Dermis lymphatic vessel endothelial cell (primary cell): Measurements from ENCODE around the gene KIFBP. TPM values are rescaled to one million over a fixed set of nuclear protein-coding genes. Genes with fewer than 3 reads are reported as not detected.

Source experiments
- total RNA-seq: library from RNA; depleted of rRNA; stranded (reverse); fragments of >200 nt; gene quantifications from 2 replicates; pipeline ENCODE4 v1.2.1, GENCODE V29; 2014

Gene KIFBP, protein sequence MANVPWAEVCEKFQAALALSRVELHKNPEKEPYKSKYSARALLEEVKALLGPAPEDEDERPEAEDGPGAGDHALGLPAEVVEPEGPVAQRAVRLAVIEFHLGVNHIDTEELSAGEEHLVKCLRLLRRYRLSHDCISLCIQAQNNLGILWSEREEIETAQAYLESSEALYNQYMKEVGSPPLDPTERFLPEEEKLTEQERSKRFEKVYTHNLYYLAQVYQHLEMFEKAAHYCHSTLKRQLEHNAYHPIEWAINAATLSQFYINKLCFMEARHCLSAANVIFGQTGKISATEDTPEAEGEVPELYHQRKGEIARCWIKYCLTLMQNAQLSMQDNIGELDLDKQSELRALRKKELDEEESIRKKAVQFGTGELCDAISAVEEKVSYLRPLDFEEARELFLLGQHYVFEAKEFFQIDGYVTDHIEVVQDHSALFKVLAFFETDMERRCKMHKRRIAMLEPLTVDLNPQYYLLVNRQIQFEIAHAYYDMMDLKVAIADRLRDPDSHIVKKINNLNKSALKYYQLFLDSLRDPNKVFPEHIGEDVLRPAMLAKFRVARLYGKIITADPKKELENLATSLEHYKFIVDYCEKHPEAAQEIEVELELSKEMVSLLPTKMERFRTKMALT
- total RNA-seq = 23.0 and 25.4 TPM in 2 replicates

DNA sequence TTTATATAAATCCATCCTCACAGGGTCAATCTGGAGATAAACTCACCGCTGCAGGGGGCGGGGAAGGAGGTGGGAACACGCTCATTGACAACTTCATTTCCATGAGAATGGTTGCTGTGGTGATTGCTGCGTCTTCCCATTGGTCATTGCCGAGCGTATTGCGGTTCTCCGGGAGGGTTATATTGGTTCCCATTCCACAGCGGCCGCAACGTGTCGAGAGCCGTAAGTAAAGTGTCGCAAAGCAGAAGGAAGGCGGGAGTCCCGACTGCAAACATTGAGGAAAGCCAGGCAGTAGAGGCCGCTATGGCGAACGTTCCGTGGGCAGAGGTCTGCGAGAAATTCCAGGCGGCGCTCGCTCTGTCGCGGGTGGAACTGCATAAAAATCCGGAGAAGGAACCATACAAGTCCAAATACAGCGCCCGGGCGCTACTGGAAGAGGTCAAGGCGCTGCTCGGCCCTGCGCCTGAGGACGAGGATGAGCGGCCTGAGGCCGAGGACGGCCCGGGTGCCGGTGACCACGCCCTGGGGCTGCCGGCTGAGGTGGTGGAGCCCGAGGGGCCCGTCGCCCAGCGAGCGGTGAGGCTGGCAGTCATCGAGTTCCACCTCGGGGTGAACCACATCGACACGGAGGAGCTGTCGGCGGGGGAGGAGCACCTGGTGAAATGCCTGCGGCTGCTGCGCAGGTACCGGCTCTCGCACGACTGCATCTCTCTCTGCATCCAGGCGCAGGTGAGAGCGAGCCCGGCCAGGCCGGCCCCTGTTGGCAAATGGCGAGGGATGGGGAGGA, at the start of gene KIFBP:
Gene KIFBP, plus strand, starts transcription at position 274 of the 787 bp plus-strand sequence. Its CDS starts 30 bp downstream, at position 304.

DNA sequence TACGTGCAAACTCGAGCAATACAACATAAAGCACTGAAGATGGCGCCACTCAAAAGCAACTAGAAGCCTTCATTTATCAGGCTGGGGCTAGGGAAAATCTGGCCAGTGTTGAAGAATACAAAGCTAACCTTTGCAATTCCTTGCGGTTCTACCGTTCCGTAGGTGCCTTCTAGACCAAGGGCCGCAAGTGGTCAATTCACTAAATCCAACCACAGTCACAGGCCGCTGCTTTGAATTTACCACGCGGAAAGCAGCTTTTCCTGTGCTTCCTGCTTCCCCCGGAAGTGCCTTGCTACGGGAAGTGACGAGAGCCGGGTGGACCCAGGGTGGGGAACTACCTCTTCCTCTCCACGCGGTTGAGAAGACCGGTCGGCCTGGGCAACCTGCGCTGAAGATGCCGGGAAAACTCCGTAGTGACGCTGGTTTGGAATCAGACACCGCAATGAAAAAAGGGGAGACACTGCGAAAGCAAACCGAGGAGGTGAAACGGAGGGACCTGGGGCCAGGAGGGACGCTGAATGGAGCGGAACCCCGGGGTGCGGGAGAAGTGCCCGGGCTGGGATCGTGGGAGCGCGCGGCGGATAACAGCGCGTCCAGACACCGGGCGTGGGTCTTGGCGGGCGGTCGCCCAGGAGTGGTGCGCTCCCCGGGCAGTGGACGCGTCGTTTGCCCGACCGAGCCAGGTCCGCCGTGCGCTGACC, 32.6 kb upstream of the KIFBP start, which contains the start of gene DDX21:
Gene DDX21, plus strand, starts transcription at position 339 of the 701 bp plus-strand sequence. Its CDS starts 56 bp downstream, at position 395.

Other genes starting within 250 kb of the KIFBP start
- gene STOX1, start 161.3 kb upstream of the KIFBP start, total RNA-seq = 0.09 and 0.33 TPM in 2 replicates
- 39.3 and 50.5 TPM in 2 replicates for gene DDX50, start 87.5 kb upstream of the KIFBP start, total RNA-seq
- 52.7 and 72.7 TPM in 2 replicates for gene DDX21, start 32.6 kb upstream of the KIFBP start, total RNA-seq
- gene SRGN, start 99.3 kb downstream of the KIFBP start, total RNA-seq = 227 and 235 TPM in 2 replicates
- 31.9 and 36.4 TPM in 2 replicates for gene VPS26A, start 135.4 kb downstream of the KIFBP start, total RNA-seq
- 15.7 and 19.3 TPM in 2 replicates for gene SUPV3L1, start 191.4 kb downstream of the KIFBP start, total RNA-seq
- under 0.01 and 0.11 TPM in 2 replicates for gene HKDC1, start 231.5 kb downstream of the KIFBP start, total RNA-seq